Measurements from ENCODE around the gene PITPNM3. TPM values are rescaled to one million over a fixed set of nuclear protein-coding genes. Genes with fewer than 3 reads are reported as not detected.
"Not testable (repeated sequence)": the region's sequence is repeated elsewhere in the genome, so short reads cannot be mapped to it uniquely, and the experiment has no call there.

Gene PITPNM3
- total RNA-seq, 1 donor from 2014 or later, result 1.1 TPM

- H3K27me3 Mint-ChIP-seq, result peaks cover 8% of the 10 kb centered on the region
- H3K27ac Mint-ChIP-seq, result no peak overlapping the region
- H3K4me3 Mint-ChIP-seq, result no peak overlapping the region
- ChIA-PET POLR2A (no interaction called here), CTCF (no interaction called here)
- no peak for DNase-seq
- no peak for TF ChIP-seq CTCF (IDR thresholded peaks at IDR 0.05)
- no peaks in the 10 kb centered on the region for H3K36me3 Mint-ChIP-seq (ENCODE audit: low read depth)
- H3K9me3 Mint-ChIP-seq, result no peaks in the 10 kb centered on the region
- no peaks in the 10 kb centered on the region for H3K4me1 Mint-ChIP-seq
- intact Hi-C loops (cut with micrococcal nuclease), result no loop called here
- ATAC-seq (ENCODE audit: low read depth), result no peak
These were observed 67.3 kb downstream of the PITPNM3 start for GRCh38 chr17:6489016-6489550.

- H3K4me3 Mint-ChIP-seq, result no peak overlapping the region
- H3K9me3 Mint-ChIP-seq, result no peaks in the 10 kb centered on the region
- no peak overlapping the region for H3K27ac Mint-ChIP-seq
- H3K36me3 Mint-ChIP-seq (ENCODE audit: low read depth), result no peaks in the 10 kb centered on the region
- TF ChIP-seq CTCF (IDR thresholded peaks at IDR 0.05), result no peak
- DNase-seq (no peak), ATAC-seq (ENCODE audit: low read depth) (no peak)
- H3K27me3 Mint-ChIP-seq, result peaks cover 13% of the 10 kb centered on the region
- intact Hi-C loops (cut with micrococcal nuclease), result no loop called here
- no peaks in the 10 kb centered on the region for H3K4me1 Mint-ChIP-seq
- ChIA-PET POLR2A (no interaction called here), CTCF (no interaction called here)
These were observed 68.3 kb downstream of the PITPNM3 start for GRCh38 chr17:6488008-6488539.

GRCh38 chr17:6487251-6488007 lies 68.9 kb downstream of the PITPNM3 start:
- ChIA-PET CTCF (no interaction called here), POLR2A (no interaction called here)
- Mint-ChIP-seq H3K36me3 (ENCODE audit: low read depth) (no peaks in the 10 kb centered on the region), H3K9me3 (no peaks in the 10 kb centered on the region), H3K4me3 (no peak overlapping the region), H3K27ac (no peak overlapping the region), H3K4me1 (no peaks in the 10 kb centered on the region), H3K27me3 (peaks cover 13% of the 10 kb centered on the region)
- intact Hi-C loops (cut with micrococcal nuclease), result no loop called here
- no peak for TF ChIP-seq CTCF (IDR thresholded peaks at IDR 0.05)
- ATAC-seq (ENCODE audit: low read depth) (no peak), DNase-seq (no peak)

GRCh38 chr17:6485646-6486412 lies 70.5 kb downstream of the PITPNM3 start:
- Mint-ChIP-seq H3K4me3 (no peak overlapping the region), H3K9me3 (no peaks in the 10 kb centered on the region), H3K36me3 (ENCODE audit: low read depth) (no peaks in the 10 kb centered on the region), H3K27ac (no peak overlapping the region), H3K4me1 (no peaks in the 10 kb centered on the region), H3K27me3 (peaks cover 13% of the 10 kb centered on the region)
- ChIA-PET POLR2A (no interaction called here), CTCF (interaction anchor here (1.3 kb wide), 1 partner anchor 13 kb away, joined by 4 read pairs; no protein-coding TSS in a partner anchor)
- intact Hi-C loops (cut with micrococcal nuclease), result no loop called here
- DNase-seq (no peak), ATAC-seq (ENCODE audit: low read depth) (no peak)
- no peak for TF ChIP-seq CTCF (IDR thresholded peaks at IDR 0.05)

- intact Hi-C loops (cut with micrococcal nuclease), result no loop called here
- Mint-ChIP-seq H3K4me1 (no peaks in the 10 kb centered on the region), H3K36me3 (ENCODE audit: low read depth) (no peaks in the 10 kb centered on the region), H3K9me3 (no peaks in the 10 kb centered on the region), H3K27me3 (peaks cover 9% of the 10 kb centered on the region), H3K27ac (no peak overlapping the region), H3K4me3 (no peak overlapping the region)
- ChIA-PET POLR2A (no interaction called here), CTCF (no interaction called here)
- TF ChIP-seq CTCF (IDR thresholded peaks at IDR 0.05), result no peak
- no peak for ATAC-seq (ENCODE audit: low read depth)
- no peak for DNase-seq
These were observed 72.8 kb downstream of the PITPNM3 start for GRCh38 chr17:6483507-6483906.

- POLR2A ChIA-PET; H3K9me3 Mint-ChIP-seq; H3K36me3 Mint-ChIP-seq (ENCODE audit: low read depth); H3K4me3 Mint-ChIP-seq; DNase-seq; H3K27ac Mint-ChIP-seq; H3K4me1 Mint-ChIP-seq; intact Hi-C loops (cut with micrococcal nuclease); ATAC-seq (ENCODE audit: low read depth); H3K27me3 Mint-ChIP-seq: not testable (repeated sequence)
- CTCF ChIA-PET, result interaction anchor here (0.8 kb wide), 1 partner anchor 10 kb away, joined by 3 read pairs; no protein-coding TSS in a partner anchor
These were observed 73.6 kb downstream of the PITPNM3 start for GRCh38 chr17:6482796-6483195.
